ENCODE data around the gene MDC1. TPM values are rescaled to one million over a fixed set of nuclear protein-coding genes. Genes with fewer than 3 reads are reported as not detected.

The MDC1 gene
- total RNA-seq, 1 donor from 2014 or later: 51.7 TPM

DNA sequence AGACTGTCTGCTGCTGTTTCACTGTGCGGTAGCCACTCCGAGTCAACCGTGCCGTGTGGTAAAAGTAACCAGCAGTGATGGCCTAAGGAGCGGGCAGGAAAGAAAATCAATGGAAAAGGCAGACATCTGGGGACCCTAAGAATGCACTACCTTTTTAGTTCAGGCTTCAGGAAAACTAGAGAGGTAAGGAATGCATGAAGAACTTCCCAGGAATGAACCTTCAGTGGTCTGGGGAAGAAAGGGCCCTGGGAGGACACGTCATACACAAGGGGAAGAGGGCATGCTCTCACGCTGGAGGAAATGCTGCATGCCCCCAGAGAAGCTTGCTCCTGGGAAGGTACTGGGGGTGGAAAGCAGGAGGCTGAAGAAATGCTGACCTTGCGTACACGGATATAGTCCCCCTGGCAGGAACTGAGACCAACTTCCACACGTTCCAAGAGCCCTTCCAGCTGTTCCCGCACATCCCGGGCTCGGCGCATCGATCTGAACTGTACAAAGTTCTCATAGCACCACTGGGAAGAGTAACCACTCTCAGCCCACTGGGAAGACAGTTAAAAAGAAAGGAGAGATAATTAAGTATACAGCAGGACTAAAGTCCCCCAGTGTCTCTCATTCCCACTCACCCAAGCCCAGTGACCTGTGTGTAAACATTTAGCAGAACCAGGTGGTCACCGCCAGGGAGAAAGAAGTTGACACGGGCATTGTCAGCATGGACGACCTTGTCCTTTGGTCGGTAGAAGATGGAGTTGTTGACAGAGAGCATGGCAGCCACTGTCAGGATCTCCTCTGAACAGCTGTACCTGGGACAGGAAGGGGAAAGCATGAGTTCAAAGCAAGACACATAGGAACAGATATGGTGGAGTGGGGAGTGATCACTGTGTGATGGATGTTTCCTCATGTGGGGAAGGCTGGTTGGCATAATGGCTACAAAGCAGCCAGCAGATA, 62.0 kb downstream of the MDC1 start:
- peaks cover 53% of the 10 kb centered on the region for H3K36me3 Mint-ChIP-seq (ENCODE audit: low read depth, unreplicated experiment)
- H3K27me3 Mint-ChIP-seq (ENCODE audit: unreplicated experiment): peaks cover 8% of the 10 kb centered on the region
- peak overlapping the region; percentile 75 for H3K4me3 Mint-ChIP-seq (ENCODE audit: unreplicated experiment)
- H3K27ac Mint-ChIP-seq (ENCODE audit: unreplicated experiment): peak overlapping the region; percentile 48
- H3K9me3 Mint-ChIP-seq (ENCODE audit: unreplicated experiment): no peaks in the 10 kb centered on the region
- no peak for DNase-seq (ENCODE audit: low spot score)
- TF ChIP-seq, protein P1, sequence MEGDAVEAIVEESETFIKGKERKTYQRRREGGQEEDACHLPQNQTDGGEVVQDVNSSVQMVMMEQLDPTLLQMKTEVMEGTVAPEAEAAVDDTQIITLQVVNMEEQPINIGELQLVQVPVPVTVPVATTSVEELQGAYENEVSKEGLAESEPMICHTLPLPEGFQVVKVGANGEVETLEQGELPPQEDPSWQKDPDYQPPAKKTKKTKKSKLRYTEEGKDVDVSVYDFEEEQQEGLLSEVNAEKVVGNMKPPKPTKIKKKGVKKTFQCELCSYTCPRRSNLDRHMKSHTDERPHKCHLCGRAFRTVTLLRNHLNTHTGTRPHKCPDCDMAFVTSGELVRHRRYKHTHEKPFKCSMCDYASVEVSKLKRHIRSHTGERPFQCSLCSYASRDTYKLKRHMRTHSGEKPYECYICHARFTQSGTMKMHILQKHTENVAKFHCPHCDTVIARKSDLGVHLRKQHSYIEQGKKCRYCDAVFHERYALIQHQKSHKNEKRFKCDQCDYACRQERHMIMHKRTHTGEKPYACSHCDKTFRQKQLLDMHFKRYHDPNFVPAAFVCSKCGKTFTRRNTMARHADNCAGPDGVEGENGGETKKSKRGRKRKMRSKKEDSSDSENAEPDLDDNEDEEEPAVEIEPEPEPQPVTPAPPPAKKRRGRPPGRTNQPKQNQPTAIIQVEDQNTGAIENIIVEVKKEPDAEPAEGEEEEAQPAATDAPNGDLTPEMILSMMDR (IDR thresholded peaks at IDR 0.05; ENCODE audit: unreplicated experiment): no peak
- peaks cover 22% of the 10 kb centered on the region for H3K4me1 Mint-ChIP-seq (ENCODE audit: unreplicated experiment)

DNA sequence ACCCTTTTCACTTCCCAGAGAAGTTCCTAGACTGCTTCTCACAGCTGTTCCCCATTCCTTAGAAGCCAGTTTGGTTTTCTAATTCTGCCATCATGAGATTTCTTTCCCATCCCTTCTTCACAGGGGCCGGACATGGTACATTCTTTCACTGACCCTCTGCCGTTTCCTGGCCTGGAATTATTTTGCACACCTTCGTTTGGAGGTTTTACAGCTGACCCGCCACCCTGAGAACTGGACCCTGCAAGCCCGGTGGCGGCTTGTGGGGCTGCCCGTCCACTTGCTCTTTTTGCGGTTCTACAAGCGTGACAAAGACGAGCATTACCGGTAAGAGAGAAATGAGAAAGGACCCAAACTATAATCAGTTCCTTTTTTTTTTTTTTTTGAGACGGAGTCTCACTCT, 65.9 kb downstream of the MDC1 start:
- Mint-ChIP-seq H3K4me3 (ENCODE audit: unreplicated experiment) (no peak overlapping the region), H3K9me3 (ENCODE audit: unreplicated experiment) (no peaks in the 10 kb centered on the region), H3K4me1 (ENCODE audit: unreplicated experiment) (peaks cover 19% of the 10 kb centered on the region), H3K27ac (ENCODE audit: unreplicated experiment) (no peak overlapping the region), H3K36me3 (ENCODE audit: low read depth, unreplicated experiment) (peaks cover 38% of the 10 kb centered on the region), H3K27me3 (ENCODE audit: unreplicated experiment) (peaks cover 1% of the 10 kb centered on the region)
- DNase-seq (ENCODE audit: low spot score): no peak
- TF ChIP-seq, protein P1 (IDR thresholded peaks at IDR 0.05; ENCODE audit: unreplicated experiment): no peak

Other genes starting within 250 kb of the MDC1 start
- 274 TPM for gene HLA-E, start 227.8 kb downstream of the MDC1 start, total RNA-seq (ENCODE audit: unreplicated experiment)
- gene GNL1, start 160.8 kb downstream of the MDC1 start, total RNA-seq (ENCODE audit: unreplicated experiment): 109 TPM
- gene PRR3, start 160.0 kb downstream of the MDC1 start, total RNA-seq (ENCODE audit: unreplicated experiment): 12.6 TPM
- 57.2 TPM for gene ABCF1, start 145.8 kb downstream of the MDC1 start, total RNA-seq (ENCODE audit: unreplicated experiment)
- gene PPP1R10, start 100.0 kb downstream of the MDC1 start, total RNA-seq (ENCODE audit: unreplicated experiment): 75.8 TPM
- gene MRPS18B, start 99.4 kb downstream of the MDC1 start, total RNA-seq (ENCODE audit: unreplicated experiment): 39.8 TPM
- gene ATAT1, start 90.4 kb downstream of the MDC1 start, total RNA-seq (ENCODE audit: unreplicated experiment): 30.3 TPM
- 15.1 TPM for gene C6orf136, start 70.1 kb downstream of the MDC1 start, total RNA-seq (ENCODE audit: unreplicated experiment)
- gene DHX16, start 44.3 kb downstream of the MDC1 start, total RNA-seq (ENCODE audit: unreplicated experiment): 38.5 TPM
- 285 TPM for gene PPP1R18, start 30.6 kb downstream of the MDC1 start, total RNA-seq (ENCODE audit: unreplicated experiment)
- 26.0 TPM for gene NRM, start 26.3 kb downstream of the MDC1 start, total RNA-seq (ENCODE audit: unreplicated experiment)
- gene TUBB, start 3.1 kb upstream of the MDC1 start, total RNA-seq (ENCODE audit: unreplicated experiment): 1,094 TPM
- gene FLOT1, start 25.4 kb upstream of the MDC1 start, total RNA-seq (ENCODE audit: unreplicated experiment): 136 TPM
- 4.8 TPM for gene IER3, start 27.3 kb upstream of the MDC1 start, total RNA-seq (ENCODE audit: unreplicated experiment)
- gene DDR1, start 167.2 kb upstream of the MDC1 start, total RNA-seq (ENCODE audit: unreplicated experiment): 8.2 TPM
- gene GTF2H4, start 190.9 kb upstream of the MDC1 start, total RNA-seq (ENCODE audit: unreplicated experiment): 47.6 TPM
- 20.0 TPM for gene VARS2, start 197.0 kb upstream of the MDC1 start, total RNA-seq (ENCODE audit: unreplicated experiment)
- 2.8 TPM for gene SFTA2, start 214.9 kb upstream of the MDC1 start, total RNA-seq (ENCODE audit: unreplicated experiment)
- not detected for gene MUCL3, start 223.7 kb upstream of the MDC1 start, total RNA-seq (ENCODE audit: unreplicated experiment)